Measurements from ENCODE around the gene RRAGD. TPM values are rescaled to one million over a fixed set of nuclear protein-coding genes. Genes with fewer than 3 reads are reported as not detected.

The RRAGD gene
- total RNA-seq, 4 donors from 2014 or later = 0.53 to 5.0 (median 2.9) TPM

- TF ChIP-seq CTCF (IDR thresholded peaks at IDR 0.05) (no peak), POLR2A (IDR thresholded peaks at IDR 0.05) (no peak)
- Histone ChIP-seq H3K9me3 (no peaks in the 10 kb centered on the region), H3K4me1 (peaks cover 0 to 17% (median 2%) of the 10 kb centered on the region in 4 donors), H3K4me3 (peak overlapping the region; percentile 61 to 79 (median 70)), H3K27ac (peak overlapping the region in 3 of 4 donors; percentile 37 to 59 (median 42)), H3K27me3 (no peaks in the 10 kb centered on the region), H3K36me3 (no peaks in the 10 kb centered on the region)
- peak in 2 of 3 donors; percentile 51 to 59 for DNase-seq
Measured at GRCh38 chr6:89411145-89412070, 665 bp downstream of the RRAGD start.

GRCh38 chr6:89410788-89411144 is 1.3 kb downstream of the RRAGD start:
- Histone ChIP-seq H3K27me3 (no peaks in the 10 kb centered on the region), H3K4me3 (peak overlapping the region; percentile 61 to 79 (median 70))

GRCh38 chr6:89410231-89410761 is 1.8 kb downstream of the RRAGD start:
- Histone ChIP-seq H3K9me3 (no peaks in the 10 kb centered on the region), H3K4me3 (peak overlapping the region in 2 of 4 donors; percentile 61 to 79), H3K4me1 (peaks cover 0 to 17% (median 2%) of the 10 kb centered on the region in 4 donors), H3K27ac (no peak overlapping the region), H3K27me3 (no peaks in the 10 kb centered on the region), H3K36me3 (no peaks in the 10 kb centered on the region)
- no peak for DNase-seq
- TF ChIP-seq CTCF (IDR thresholded peaks at IDR 0.05) (no peak), POLR2A (IDR thresholded peaks at IDR 0.05) (no peak)

More at GRCh38 chr6:89410788-89411144, 1.3 kb downstream of the RRAGD start:
- Histone ChIP-seq H3K4me1 (peaks cover 0 to 17% (median 2%) of the 10 kb centered on the region in 4 donors), H3K36me3 (no peaks in the 10 kb centered on the region), H3K9me3 (no peaks in the 10 kb centered on the region), H3K27ac (peak overlapping the region in 2 of 4 donors; percentile 37 to 42)
- DNase-seq = no peak
- TF ChIP-seq CTCF (IDR thresholded peaks at IDR 0.05) = no peak
- no peak for TF ChIP-seq POLR2A (IDR thresholded peaks at IDR 0.05)

GRCh38 chr6:89409461-89410035 is 2.5 kb downstream of the RRAGD start:
- Histone ChIP-seq H3K4me1 (peaks cover 0 to 17% (median 2%) of the 10 kb centered on the region in 4 donors), H3K27ac (no peak overlapping the region), H3K27me3 (no peaks in the 10 kb centered on the region), H3K9me3 (no peaks in the 10 kb centered on the region), H3K36me3 (no peaks in the 10 kb centered on the region), H3K4me3 (no peak overlapping the region)
- TF ChIP-seq CTCF (IDR thresholded peaks at IDR 0.05) = no peak
- TF ChIP-seq POLR2A (IDR thresholded peaks at IDR 0.05) = no peak
- DNase-seq = no peak

- Histone ChIP-seq H3K36me3 (no peaks in the 10 kb centered on the region), H3K4me1 (peaks cover 0 to 4% (median 0%) of the 10 kb centered on the region in 4 donors), H3K4me3 (no peak overlapping the region), H3K27ac (no peak overlapping the region), H3K9me3 (no peaks in the 10 kb centered on the region), H3K27me3 (no peaks in the 10 kb centered on the region)
- TF ChIP-seq POLR2A (IDR thresholded peaks at IDR 0.05) (no peak), CTCF (IDR thresholded peaks at IDR 0.05) (no peak)
- DNase-seq = no peak
Measured at GRCh38 chr6:89406141-89406540, 5.9 kb downstream of the RRAGD start.

Measured in Peyer's patch (tissue), 4 donors.